AG09309 (cell line): ENCODE results near the gene ACVRL1.
A peak's percentile ranks its signal among the peaks of the same experiment; 100 is the strongest.

Experiments
- DNase-seq: peaks from one replicate; pipeline ENCODE4 v3.0.0-alpha.2; 2010; ENCODE audit warnings: low read depth
- H3K4me3 ChIP-seq: 2 replicates; pipeline ENCODE4 v1.5.1; 2011; ENCODE audit warnings: mild to moderate bottlenecking, low read depth, low read length, moderate library complexity; ENCODE audit not compliant: control insufficient read depth
- CTCF ChIP-seq: IDR thresholded peaks from 2 replicates; pipeline ENCODE4 v1.5.1; 2011; ENCODE audit warnings: mild to moderate bottlenecking, low read depth, low read length, inconsistent platforms; ENCODE audit not compliant: insufficient read depth, control insufficient read depth; ENCODE audit errors: missing control alignments

The ACVRL1 gene

GRCh38 chr12:51960890-51961289 lies 53.6 kb downstream of the ACVRL1 start:
- no peak for DNase-seq
- no peak for TF ChIP-seq CTCF

GRCh38 chr12:51961834-51962233 lies 54.5 kb downstream of the ACVRL1 start:
- TF ChIP-seq CTCF: no peak
- no peak for DNase-seq
- H3K4me3 ChIP-seq: no peak overlapping the region

More at GRCh38 chr12:51960890-51961289, 53.6 kb downstream of the ACVRL1 start:
- H3K4me3 ChIP-seq: no peak overlapping the region

GRCh38 chr12:51962737-51963136 lies 55.4 kb downstream of the ACVRL1 start:
- no peak for TF ChIP-seq CTCF

DNA sequence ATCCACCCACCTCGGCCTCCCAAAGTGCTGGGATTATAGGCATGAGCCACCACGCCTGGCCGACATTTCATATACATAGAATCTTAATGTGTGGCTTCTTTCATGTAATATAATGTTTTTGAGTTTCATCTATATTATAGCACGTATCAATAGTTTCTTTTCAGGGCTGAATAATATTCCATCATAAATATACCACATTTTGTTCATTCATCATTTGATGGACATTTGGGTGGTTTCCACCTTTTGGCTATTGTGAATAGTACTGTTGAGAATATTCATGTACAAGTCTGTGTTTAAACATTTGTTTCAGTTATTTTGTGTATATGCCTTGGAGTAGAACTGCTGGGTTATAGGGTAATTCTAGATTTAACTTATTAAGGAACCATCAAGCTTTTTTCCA lies 56.2 kb downstream of the ACVRL1 start:
- no peak for DNase-seq
- no peak for TF ChIP-seq CTCF

More at GRCh38 chr12:51962737-51963136, 55.4 kb downstream of the ACVRL1 start:
- no peak for DNase-seq
- H3K4me3 ChIP-seq: no peak overlapping the region

DNA sequence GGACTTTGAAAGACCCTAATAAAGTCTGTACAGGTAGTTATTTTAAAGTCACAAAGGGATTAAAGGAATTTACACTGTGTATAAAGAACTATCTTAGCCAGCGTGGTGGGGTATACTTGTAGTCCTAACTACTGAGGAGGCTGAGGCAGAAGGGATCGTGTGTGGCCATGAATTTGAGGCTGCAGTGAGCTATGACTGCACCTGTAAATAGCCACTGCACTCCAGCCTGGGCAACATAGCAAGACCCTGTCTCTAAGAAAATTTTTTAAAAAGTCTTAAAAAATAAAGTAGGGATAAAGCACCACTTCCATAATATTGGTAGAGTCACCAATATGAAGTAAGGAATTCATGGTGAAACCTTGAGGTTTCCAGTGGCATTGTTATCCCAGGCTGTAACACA lies 62.3 kb downstream of the ACVRL1 start:
- no peak for DNase-seq
- TF ChIP-seq CTCF: no peak

More for the DNA sequence above, 56.2 kb downstream of the ACVRL1 start:
- H3K4me3 ChIP-seq: no peak overlapping the region

GRCh38 chr12:51970904-51971646 lies 63.8 kb downstream of the ACVRL1 start:
- peak; percentile 47 for TF ChIP-seq CTCF
- DNase-seq: no peak
- H3K4me3 ChIP-seq: no peak overlapping the region

More for the DNA sequence above, 62.3 kb downstream of the ACVRL1 start:
- no peak overlapping the region for H3K4me3 ChIP-seq
